ENCODE data around the gene ENOSF1.

DNA sequence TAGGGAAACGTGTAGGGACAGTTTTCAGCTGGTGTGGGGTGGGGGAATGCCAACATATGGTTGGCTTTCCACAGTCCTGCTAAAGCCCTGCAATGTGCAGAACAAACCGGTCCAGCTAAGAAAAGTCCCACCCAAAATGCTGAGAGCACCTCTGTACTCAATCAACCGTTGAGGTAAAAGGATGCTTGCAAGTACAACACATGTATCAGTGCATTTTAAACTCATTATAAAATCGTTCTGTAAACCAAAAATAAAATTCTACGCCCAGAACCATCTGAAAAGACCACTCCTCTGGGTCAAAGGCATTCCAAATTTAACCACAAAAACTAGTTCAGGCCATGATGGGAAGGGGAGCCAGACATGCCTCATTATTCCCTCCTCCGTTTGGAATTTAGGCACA, 57.0 kb downstream of the ENOSF1 start:
- no peak for TF ChIP-seq MYC (IDR thresholded peaks at IDR 0.05; ENCODE audit: insufficient read depth, insufficient read length, insufficient replicate concordance, low read length, severe bottlenecking)
- TF ChIP-seq, protein P1, sequence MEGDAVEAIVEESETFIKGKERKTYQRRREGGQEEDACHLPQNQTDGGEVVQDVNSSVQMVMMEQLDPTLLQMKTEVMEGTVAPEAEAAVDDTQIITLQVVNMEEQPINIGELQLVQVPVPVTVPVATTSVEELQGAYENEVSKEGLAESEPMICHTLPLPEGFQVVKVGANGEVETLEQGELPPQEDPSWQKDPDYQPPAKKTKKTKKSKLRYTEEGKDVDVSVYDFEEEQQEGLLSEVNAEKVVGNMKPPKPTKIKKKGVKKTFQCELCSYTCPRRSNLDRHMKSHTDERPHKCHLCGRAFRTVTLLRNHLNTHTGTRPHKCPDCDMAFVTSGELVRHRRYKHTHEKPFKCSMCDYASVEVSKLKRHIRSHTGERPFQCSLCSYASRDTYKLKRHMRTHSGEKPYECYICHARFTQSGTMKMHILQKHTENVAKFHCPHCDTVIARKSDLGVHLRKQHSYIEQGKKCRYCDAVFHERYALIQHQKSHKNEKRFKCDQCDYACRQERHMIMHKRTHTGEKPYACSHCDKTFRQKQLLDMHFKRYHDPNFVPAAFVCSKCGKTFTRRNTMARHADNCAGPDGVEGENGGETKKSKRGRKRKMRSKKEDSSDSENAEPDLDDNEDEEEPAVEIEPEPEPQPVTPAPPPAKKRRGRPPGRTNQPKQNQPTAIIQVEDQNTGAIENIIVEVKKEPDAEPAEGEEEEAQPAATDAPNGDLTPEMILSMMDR (IDR thresholded peaks at IDR 0.05 in 2 of 3, conservative IDR thresholded peaks at IDR 0.05 in 1 of 3; ENCODE audit: control insufficient read depth in 2 of 3, extremely low read depth in 1 of 3, insufficient read depth in 1 of 3, low read depth in 3 of 3, low read length in 3 of 3) = no peak
- TF ChIP-seq, protein P2, sequence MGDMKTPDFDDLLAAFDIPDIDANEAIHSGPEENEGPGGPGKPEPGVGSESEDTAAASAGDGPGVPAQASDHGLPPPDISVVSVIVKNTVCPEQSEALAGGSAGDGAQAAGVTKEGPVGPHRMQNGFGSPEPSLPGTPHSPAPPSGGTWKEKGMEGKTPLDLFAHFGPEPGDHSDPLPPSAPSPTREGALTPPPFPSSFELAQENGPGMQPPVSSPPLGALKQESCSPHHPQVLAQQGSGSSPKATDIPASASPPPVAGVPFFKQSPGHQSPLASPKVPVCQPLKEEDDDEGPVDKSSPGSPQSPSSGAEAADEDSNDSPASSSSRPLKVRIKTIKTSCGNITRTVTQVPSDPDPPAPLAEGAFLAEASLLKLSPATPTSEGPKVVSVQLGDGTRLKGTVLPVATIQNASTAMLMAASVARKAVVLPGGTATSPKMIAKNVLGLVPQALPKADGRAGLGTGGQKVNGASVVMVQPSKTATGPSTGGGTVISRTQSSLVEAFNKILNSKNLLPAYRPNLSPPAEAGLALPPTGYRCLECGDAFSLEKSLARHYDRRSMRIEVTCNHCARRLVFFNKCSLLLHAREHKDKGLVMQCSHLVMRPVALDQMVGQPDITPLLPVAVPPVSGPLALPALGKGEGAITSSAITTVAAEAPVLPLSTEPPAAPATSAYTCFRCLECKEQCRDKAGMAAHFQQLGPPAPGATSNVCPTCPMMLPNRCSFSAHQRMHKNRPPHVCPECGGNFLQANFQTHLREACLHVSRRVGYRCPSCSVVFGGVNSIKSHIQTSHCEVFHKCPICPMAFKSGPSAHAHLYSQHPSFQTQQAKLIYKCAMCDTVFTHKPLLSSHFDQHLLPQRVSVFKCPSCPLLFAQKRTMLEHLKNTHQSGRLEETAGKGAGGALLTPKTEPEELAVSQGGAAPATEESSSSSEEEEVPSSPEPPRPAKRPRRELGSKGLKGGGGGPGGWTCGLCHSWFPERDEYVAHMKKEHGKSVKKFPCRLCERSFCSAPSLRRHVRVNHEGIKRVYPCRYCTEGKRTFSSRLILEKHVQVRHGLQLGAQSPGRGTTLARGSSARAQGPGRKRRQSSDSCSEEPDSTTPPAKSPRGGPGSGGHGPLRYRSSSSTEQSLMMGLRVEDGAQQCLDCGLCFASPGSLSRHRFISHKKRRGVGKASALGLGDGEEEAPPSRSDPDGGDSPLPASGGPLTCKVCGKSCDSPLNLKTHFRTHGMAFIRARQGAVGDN (IDR thresholded peaks at IDR 0.05) = no peak
- TF ChIP-seq YY1 (IDR thresholded peaks at IDR 0.05; ENCODE audit: low read depth, low read length) = no peak
- TF ChIP-seq CEBPB (IDR thresholded peaks at IDR 0.05; ENCODE audit: borderline replicate concordance in 1 of 2, low read depth in 2 of 2, low read length in 2 of 2) = no peak

Measured in GM12878 (cell line).